ENCODE measurements around the gene UBE2D3. TPM values are rescaled to one million over a fixed set of nuclear protein-coding genes. Genes with fewer than 3 reads are reported as not detected.
"Not testable (repeated sequence)": the region's sequence is repeated elsewhere in the genome, so short reads cannot be mapped to it uniquely, and the experiment has no call there.

Gene UBE2D3
- total RNA-seq, 2 donors from 2014 or later = 526 to 528 TPM

DNA sequence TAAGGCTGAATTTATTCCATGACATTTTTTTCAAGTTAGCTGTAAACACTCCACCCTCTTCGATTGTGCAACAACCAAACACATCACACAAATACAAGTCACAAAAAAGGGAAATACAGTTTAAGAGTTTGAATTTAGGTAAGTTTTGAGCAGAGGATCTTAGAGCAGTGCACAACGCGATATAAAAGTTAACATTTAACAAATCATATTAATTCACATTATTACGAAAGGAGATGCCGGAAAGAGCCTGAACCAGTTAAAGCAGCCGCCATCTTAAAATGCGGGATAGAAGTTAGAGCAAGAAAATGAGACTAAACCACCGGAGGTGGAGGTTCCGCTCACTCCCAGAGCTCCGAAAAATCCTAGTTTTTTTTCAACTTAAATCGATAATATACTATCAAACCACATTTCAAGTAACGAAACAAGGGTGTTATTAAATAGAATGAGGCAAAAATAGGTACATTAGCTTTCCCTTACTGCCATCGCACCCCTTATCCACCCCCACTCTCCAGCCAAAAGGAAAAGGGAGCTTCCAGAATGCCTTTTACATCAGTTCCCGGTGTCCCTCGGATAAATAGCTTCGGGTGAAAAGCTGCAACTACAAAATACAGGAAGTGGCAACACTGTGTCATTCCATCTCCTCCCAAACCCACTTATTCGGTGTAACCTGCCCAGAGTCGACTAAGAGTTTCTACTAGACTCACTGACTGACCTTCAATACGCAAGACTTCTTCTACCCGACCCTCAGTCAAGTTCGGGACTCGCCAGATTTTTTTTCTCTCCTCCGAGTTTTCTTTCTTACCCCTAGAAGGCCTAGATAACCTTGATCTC, 1.9 kb downstream of the UBE2D3 start:
- Mint-ChIP-seq H3K4me1 (peaks cover 48% of the 10 kb centered on the region), H3K4me3 (no peak overlapping the region), H3K36me3 (ENCODE audit: low read depth) (peaks cover 2% of the 10 kb centered on the region), H3K27me3 (no peaks in the 10 kb centered on the region), H3K27ac (no peak overlapping the region)
- DNase-seq = no peak
- no peak for ATAC-seq
- no peaks in the 10 kb centered on the region for H3K9me3 ChIP-seq (ENCODE audit: control insufficient read depth, low read length, poor library complexity, severe bottlenecking)

DNA sequence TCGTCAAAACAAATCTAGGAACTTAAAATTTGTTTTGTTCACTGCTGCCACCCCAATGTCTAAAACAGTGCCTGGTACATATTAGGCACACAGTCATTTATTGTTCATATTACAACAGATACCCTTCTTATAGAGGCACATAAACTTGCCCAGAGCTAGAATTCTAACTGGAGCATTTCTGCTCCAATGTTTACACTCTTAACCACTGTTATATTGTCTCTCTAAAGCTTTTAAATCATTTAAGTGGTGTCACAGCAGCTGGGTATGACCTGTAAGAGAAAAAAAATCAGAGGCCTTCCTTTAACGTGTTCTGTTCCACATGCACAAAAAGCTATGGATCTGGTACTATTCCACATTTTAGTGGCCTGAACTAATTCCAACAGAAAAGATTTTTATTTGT, 3.0 kb downstream of the UBE2D3 start:
- no peak for ATAC-seq
- Mint-ChIP-seq H3K4me1 (peaks cover 54% of the 10 kb centered on the region), H3K4me3 (no peak overlapping the region), H3K36me3 (ENCODE audit: low read depth) (peaks cover 7% of the 10 kb centered on the region), H3K27me3 (no peaks in the 10 kb centered on the region), H3K27ac (no peak overlapping the region)
- DNase-seq = no peak
- no peaks in the 10 kb centered on the region for H3K9me3 ChIP-seq (ENCODE audit: control insufficient read depth, low read length, poor library complexity, severe bottlenecking)

DNA sequence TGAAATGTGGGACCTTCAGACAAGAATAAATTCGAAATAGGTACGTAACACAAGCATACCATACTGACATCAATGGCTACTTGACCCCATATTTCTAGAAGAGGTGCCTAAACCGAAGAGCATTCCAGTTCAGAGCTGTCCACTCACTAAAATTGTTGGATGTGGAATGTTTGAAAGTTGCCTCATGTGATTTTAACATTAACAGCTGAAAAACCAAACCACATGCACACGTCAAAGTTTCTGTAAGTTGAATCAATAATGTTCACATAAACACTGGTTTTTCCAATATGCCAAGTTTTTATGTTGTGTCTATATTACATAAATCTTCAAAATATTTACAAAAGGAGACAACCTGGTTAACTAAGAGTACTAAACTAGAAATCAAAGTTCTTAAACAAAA, 3.5 kb downstream of the UBE2D3 start:
- no peak overlapping the region for H3K27ac Mint-ChIP-seq
- H3K4me1 Mint-ChIP-seq = peaks cover 50% of the 10 kb centered on the region
- DNase-seq = no peak

DNA sequence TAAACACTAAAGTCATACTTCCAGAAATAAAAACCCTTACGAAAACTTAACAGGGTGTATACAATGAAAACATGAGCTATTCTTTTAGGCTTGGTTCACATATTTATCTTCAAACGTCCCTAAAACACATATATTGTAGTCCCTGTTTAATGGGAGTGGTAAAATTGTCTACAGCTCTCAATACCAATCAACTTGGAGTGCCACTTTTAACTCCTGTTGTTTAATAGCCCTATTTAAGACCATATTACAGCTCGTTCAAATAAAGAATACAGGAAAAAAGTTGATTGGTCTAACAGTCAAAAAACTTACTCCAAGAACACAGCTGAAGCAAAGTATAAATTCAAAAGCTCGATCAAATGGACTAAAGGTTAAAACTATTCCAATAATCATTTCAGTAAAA, 3.9 kb downstream of the UBE2D3 start:
- H3K27me3 Mint-ChIP-seq = no peaks in the 10 kb centered on the region
- H3K4me3 Mint-ChIP-seq = peak overlapping the region; percentile 88
- peaks cover 52% of the 10 kb centered on the region for H3K4me1 Mint-ChIP-seq
- H3K9me3 ChIP-seq (ENCODE audit: control insufficient read depth, low read length, poor library complexity, severe bottlenecking) = no peaks in the 10 kb centered on the region
- peaks cover 7% of the 10 kb centered on the region for H3K36me3 Mint-ChIP-seq (ENCODE audit: low read depth)
- DNase-seq = no peak
- H3K27ac Mint-ChIP-seq = no peak overlapping the region
- no peak for ATAC-seq

More for the DNA sequence above, 3.5 kb downstream of the UBE2D3 start:
- peaks cover 7% of the 10 kb centered on the region for H3K36me3 Mint-ChIP-seq (ENCODE audit: low read depth)
- ATAC-seq = no peak
- peak overlapping the region; percentile 88 for H3K4me3 Mint-ChIP-seq
- H3K27me3 Mint-ChIP-seq = no peaks in the 10 kb centered on the region
- H3K9me3 ChIP-seq (ENCODE audit: control insufficient read depth, low read length, poor library complexity, severe bottlenecking) = no peaks in the 10 kb centered on the region

DNA sequence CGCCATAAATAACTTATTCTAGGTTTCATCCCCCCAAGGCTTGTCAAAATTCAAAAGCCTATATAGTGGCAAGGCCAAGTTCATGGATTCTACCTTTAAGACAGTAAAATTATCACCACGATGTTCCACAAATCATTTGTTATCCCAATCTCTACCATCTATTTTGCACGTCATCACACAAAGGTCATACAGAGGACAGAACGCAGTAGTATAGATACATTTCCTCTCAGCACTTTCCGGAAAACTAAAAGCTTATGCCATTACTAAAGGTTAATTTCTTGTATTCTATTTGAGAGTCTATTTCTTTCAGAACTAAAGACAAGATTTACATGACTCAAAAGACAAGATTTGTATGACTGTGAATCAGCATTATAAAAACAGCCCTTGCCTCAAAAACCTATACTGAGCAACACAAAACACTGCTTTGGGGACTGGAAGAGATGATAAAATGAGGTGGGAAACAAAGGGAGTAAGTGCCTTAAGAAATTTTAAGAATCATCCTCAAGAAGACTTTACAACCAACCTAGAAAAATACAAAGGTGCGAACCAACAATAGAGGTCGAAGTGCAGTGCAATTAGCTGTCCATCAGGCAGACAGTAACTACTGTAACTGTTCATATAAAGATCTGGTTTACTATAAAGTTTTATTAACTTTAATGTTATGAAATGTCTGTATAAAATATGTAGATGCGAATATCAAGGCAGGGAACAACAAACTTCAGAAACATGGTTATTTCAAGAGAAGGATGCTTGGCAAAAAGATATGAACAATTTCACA, 7.6 kb downstream of the UBE2D3 start:
- no peaks in the 10 kb centered on the region for H3K9me3 ChIP-seq (ENCODE audit: control insufficient read depth, low read length, poor library complexity, severe bottlenecking)
- H3K4me3 Mint-ChIP-seq = peak overlapping the region; percentile 95
- peaks cover 8% of the 10 kb centered on the region for H3K36me3 Mint-ChIP-seq (ENCODE audit: low read depth)
- H3K4me1 Mint-ChIP-seq = peaks cover 65% of the 10 kb centered on the region
- no peak overlapping the region for H3K27ac Mint-ChIP-seq
- ATAC-seq = peak; percentile 77
- no peaks in the 10 kb centered on the region for H3K27me3 Mint-ChIP-seq
- DNase-seq = peak in 1 of 3 donors; percentile 20

DNA sequence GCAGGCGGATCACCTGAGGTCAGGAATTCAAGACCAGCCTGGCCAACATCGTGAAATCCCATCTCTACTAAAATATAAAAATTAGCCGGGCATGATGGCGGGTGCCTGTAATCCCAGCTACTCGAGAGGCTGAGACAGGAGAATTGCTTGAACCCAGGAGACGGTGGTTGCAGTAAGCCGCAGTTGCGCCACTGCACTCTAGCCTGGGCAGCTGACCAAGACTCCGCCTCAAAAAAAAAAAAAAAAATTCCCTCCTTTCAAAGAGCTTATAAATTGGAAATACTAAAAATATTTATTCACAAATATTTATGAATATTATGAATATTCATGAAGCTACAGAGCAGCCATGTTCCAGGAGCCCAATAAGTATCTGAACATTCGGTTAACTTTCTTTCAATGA, 8.3 kb downstream of the UBE2D3 start:
- Mint-ChIP-seq H3K4me3 (peak overlapping the region; percentile 95), H3K4me1 (peaks cover 65% of the 10 kb centered on the region)
- H3K9me3 ChIP-seq (ENCODE audit: control insufficient read depth, low read length, poor library complexity, severe bottlenecking); DNase-seq; H3K36me3 Mint-ChIP-seq (ENCODE audit: low read depth); ATAC-seq; H3K27ac Mint-ChIP-seq; H3K27me3 Mint-ChIP-seq: not testable (repeated sequence)

DNA sequence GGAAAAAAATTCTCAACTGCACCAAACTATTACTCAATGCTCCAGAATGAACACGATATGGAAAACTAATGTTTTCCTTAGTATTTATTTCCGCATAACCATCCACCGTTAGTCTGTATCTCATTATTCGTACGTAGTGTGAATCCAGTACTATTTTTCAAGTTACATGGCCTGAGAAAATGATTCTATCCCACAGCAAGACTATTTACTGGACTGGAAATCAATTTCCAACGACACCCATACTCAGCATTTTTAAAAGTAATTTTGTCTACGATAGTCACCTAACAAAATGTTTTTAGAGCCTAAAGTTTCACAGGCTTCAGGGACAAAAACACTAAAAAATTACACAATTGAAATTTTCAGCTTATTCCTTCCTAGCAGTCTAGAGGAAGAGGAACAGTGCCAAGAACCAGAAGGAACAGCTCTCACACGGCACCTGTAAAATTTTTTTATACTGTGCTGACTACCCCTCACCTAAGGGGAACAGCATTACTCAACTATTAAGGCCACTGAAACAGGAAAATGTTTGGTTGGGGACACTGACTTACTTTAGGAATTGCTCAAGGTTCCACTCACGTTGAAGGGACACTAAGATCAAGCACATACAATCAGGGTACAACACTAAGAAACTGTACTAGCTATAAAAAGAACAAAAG, 9.6 kb downstream of the UBE2D3 start:
- no peak for ATAC-seq
- H3K27ac Mint-ChIP-seq = no peak overlapping the region
- H3K4me1 Mint-ChIP-seq = peaks cover 65% of the 10 kb centered on the region
- no peaks in the 10 kb centered on the region for H3K27me3 Mint-ChIP-seq
- peaks cover 8% of the 10 kb centered on the region for H3K36me3 Mint-ChIP-seq (ENCODE audit: low read depth)
- H3K4me3 Mint-ChIP-seq = peak overlapping the region; percentile 78
- no peaks in the 10 kb centered on the region for H3K9me3 ChIP-seq (ENCODE audit: control insufficient read depth, low read length, poor library complexity, severe bottlenecking)
- DNase-seq = no peak

DNA sequence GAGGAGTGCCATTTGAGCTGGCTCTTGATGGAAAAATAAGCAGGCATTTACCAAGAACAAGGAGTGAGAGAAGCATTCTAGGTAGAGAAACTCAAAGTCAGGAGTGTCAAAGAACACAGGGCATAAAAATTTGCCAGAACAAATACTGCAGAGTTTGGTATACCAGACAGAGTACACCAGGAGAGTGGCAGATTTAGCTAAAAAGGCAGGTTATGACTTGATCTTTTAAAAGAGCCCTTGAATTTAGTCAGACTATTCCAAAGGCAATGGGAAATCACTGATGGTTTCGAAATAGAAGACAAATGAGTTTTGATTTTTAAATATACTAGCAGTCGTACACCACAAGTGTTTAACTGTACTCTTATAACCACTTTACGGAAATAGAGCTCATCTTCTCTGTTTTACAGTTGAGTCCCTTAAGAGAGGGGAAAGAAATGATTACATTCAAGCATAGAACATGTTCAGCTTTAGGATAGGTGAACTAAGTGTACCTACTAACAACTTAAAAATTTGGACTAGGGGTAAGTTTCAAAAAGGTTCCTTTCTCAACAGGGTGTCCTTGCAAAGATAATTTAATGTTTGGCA, 10.2 kb downstream of the UBE2D3 start:
- no peaks in the 10 kb centered on the region for H3K9me3 ChIP-seq (ENCODE audit: control insufficient read depth, low read length, poor library complexity, severe bottlenecking)
- ATAC-seq (no peak), DNase-seq (no peak)
- peaks cover 8% of the 10 kb centered on the region for H3K36me3 Mint-ChIP-seq (ENCODE audit: low read depth)
- H3K27ac Mint-ChIP-seq = no peak overlapping the region
- no peaks in the 10 kb centered on the region for H3K27me3 Mint-ChIP-seq
- peak overlapping the region; percentile 78 for H3K4me3 Mint-ChIP-seq
- H3K4me1 Mint-ChIP-seq = peaks cover 61% of the 10 kb centered on the region

DNA sequence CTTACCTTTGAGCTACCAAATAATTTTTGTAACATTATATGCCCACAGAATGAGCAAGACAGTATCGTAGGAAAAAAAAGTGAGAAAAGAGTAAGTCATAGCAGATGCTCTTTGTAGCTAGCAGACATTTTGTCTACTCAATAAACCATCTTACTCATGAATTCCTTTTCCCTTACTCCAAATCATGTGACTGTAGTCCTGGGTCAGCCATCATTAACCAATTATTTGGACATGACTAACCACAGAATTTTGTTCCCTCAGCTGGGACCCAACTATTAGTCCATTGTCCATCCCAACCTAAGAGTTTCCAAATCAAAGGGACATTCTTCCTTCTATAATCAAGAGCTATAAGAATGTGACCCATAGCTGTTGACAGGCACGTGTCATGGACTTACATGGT, 11.4 kb downstream of the UBE2D3 start:
- H3K27me3 Mint-ChIP-seq = no peaks in the 10 kb centered on the region

DNA sequence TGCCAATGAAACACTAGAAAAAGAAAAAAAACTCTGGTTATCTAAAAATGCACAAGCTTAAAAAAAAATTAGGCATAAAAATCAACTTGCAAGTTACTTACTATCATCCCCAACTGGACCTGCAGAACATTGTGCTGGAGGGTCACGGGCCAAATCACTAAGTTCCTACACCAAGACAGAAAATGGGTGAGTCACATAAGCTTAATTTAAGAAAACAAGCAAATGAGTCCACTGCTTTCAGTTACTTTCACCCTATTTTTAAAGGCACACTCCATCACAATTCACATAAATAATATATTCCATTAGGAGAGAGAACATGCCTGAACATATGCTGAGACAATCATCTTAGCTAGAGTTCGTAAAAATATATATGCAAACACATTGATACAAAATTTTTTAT, 17.7 kb downstream of the UBE2D3 start:
- Mint-ChIP-seq H3K4me3 (no peak overlapping the region), H3K27ac (peak overlapping the region; percentile 90), H3K36me3 (ENCODE audit: low read depth) (peaks cover 4% of the 10 kb centered on the region), H3K4me1 (peaks cover 60% of the 10 kb centered on the region), H3K27me3 (no peaks in the 10 kb centered on the region)
- no peaks in the 10 kb centered on the region for H3K9me3 ChIP-seq (ENCODE audit: control insufficient read depth, low read length, poor library complexity, severe bottlenecking)
- DNase-seq = no peak
- no peak for ATAC-seq

More for the DNA sequence above, 11.4 kb downstream of the UBE2D3 start:
- DNase-seq (no peak), ATAC-seq (no peak)
- Mint-ChIP-seq H3K4me3 (peak overlapping the region; percentile 58), H3K4me1 (peaks cover 69% of the 10 kb centered on the region), H3K27ac (no peak overlapping the region), H3K36me3 (ENCODE audit: low read depth) (peaks cover 8% of the 10 kb centered on the region)
- no peaks in the 10 kb centered on the region for H3K9me3 ChIP-seq (ENCODE audit: control insufficient read depth, low read length, poor library complexity, severe bottlenecking)

DNA sequence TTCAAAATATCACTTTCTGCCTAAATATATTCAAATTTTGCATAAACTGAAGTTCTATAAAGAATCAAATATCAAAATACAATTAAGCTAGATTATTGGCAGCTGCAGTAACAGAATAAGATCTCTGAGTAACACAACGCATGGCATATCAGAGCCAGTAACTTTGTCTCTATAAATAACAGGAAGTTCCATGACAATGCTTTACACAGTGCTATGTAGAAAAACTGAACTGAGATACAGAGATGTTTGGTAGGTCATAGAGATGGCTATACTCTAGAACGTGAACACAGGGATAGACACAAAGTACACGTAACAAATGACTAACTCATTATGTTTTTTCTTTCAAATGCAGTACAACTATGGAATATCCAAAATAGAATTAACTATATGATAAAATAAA, 18.2 kb downstream of the UBE2D3 start:
- H3K27me3 Mint-ChIP-seq = no peaks in the 10 kb centered on the region
- ATAC-seq (peak; percentile 47), DNase-seq (no peak)
- H3K36me3 Mint-ChIP-seq (ENCODE audit: low read depth) = peaks cover 4% of the 10 kb centered on the region
- no peaks in the 10 kb centered on the region for H3K9me3 ChIP-seq (ENCODE audit: control insufficient read depth, low read length, poor library complexity, severe bottlenecking)
- H3K4me3 Mint-ChIP-seq = peak overlapping the region; percentile 49
- H3K4me1 Mint-ChIP-seq = peaks cover 57% of the 10 kb centered on the region
- H3K27ac Mint-ChIP-seq = no peak overlapping the region

DNA sequence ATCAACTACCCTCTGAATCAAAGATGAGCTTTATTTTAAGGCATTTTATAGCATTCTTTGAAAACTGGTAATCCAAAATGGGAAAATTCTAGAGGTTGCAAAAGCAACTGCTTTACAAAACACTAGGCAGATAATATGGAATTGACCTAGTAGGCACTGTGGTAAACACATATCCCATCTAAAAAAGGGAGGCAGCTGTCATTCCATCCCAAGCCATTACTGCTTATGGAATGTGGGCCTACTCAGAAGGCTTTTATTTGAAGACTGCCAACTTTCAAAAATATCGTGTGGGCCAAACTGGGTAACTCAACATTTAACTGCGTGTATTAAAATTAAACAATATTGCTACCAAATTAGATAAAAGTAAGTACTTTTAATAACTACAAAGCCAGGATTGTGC, 19.3 kb downstream of the UBE2D3 start:
- peak overlapping the region; percentile 12 for H3K4me3 Mint-ChIP-seq
- ATAC-seq (no peak), DNase-seq (no peak)
- H3K36me3 Mint-ChIP-seq (ENCODE audit: low read depth) = peaks cover 6% of the 10 kb centered on the region
- no peaks in the 10 kb centered on the region for H3K27me3 Mint-ChIP-seq
- H3K27ac Mint-ChIP-seq = peak overlapping the region; percentile 4
- H3K9me3 ChIP-seq (ENCODE audit: control insufficient read depth, low read length, poor library complexity, severe bottlenecking) = no peaks in the 10 kb centered on the region
- H3K4me1 Mint-ChIP-seq = peaks cover 52% of the 10 kb centered on the region

DNA sequence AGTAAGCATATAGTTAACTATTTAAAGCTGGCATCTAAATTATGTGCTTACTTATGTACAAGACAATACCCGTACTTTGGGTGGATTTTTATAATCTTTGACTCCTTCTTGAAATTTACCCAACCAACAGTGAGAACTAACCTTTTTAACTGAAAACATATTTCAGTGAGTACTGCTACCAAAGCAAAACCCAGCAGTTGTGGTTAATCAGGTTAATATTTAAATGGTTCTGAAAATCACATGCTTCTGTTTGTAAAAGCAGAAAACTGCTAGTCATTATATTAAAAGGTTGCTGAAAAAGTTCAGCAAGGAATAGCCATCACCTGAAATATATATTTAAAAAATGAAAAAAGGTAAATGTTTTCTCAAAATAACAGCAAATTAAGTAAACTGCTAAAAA, 20.0 kb downstream of the UBE2D3 start:
- no peak for ATAC-seq

More for the DNA sequence above, 20.0 kb downstream of the UBE2D3 start:
- Mint-ChIP-seq H3K4me3 (no peak overlapping the region), H3K4me1 (peaks cover 53% of the 10 kb centered on the region), H3K27ac (peak overlapping the region; percentile 4), H3K27me3 (no peaks in the 10 kb centered on the region), H3K36me3 (ENCODE audit: low read depth) (peaks cover 6% of the 10 kb centered on the region)
- DNase-seq = no peak
- no peaks in the 10 kb centered on the region for H3K9me3 ChIP-seq (ENCODE audit: control insufficient read depth, low read length, poor library complexity, severe bottlenecking)

Measured in T-helper 17 cell (primary cell).